Activated CD4-positive, alpha-beta memory T cell treated with anti-CD3 and anti-CD28 coated beads for 36 hours (primary cell): ENCODE measurements around the gene KRTAP24-1. TPM values are rescaled to one million over a fixed set of nuclear protein-coding genes. Genes with fewer than 3 reads are reported as not detected.

Experiments
- CTCF ChIA-PET: fragments of 350-600 bp; sonication (Branson Sonifier 250); formaldehyde crosslinking; loops from one replicate; lab custom pipeline; 2021; ENCODE audit warnings: antibody characterized with exemption, inconsistent platforms; lab: Charles Lee
- POLR2A ChIA-PET: fragments of 350-600 bp; sonication (Branson Sonifier 250); formaldehyde crosslinking; loops from one replicate; lab custom pipeline; 2021; ENCODE audit warnings: antibody characterized with exemption; lab: Charles Lee
- DNase-seq: peaks from one replicate; pipeline ENCODE4 v3.0.0-alpha.2; 2020
- H3K27ac Mint-ChIP-seq: one replicate; pipeline ENCODE4 v1.8.0; 2021; ENCODE audit warnings: mixed read lengths
- H3K27me3 Mint-ChIP-seq: one replicate; pipeline ENCODE4 v1.8.0; 2021; ENCODE audit warnings: mixed read lengths
- H3K36me3 Mint-ChIP-seq: one replicate; pipeline ENCODE4 v1.8.0; 2021; ENCODE audit warnings: mixed read lengths
- H3K4me1 Mint-ChIP-seq: one replicate; pipeline ENCODE4 v1.8.0; 2021; ENCODE audit warnings: low read depth, mixed read lengths
- H3K4me3 Mint-ChIP-seq: one replicate; pipeline ENCODE4 v1.8.0; 2021; ENCODE audit warnings: mild to moderate bottlenecking, mixed read lengths
- H3K9me3 Mint-ChIP-seq: one replicate; pipeline ENCODE4 v1.8.0; 2021; ENCODE audit warnings: mixed read lengths
- intact Hi-C: fragments of 100-400 bp; cut with micrococcal nuclease; formaldehyde crosslinking; loops from one replicate; pipeline ENCODE4 v1.15.1; 2023
- total RNA-seq, 2 experiments: library from RNA; stranded (reverse); gene quantifications; one replicate each; pipeline ENCODE4 v1.2.3, GENCODE V29; 2021

The KRTAP24-1 gene
- total RNA-seq, 2 experiments from 2014 or later: not detected

DNA sequence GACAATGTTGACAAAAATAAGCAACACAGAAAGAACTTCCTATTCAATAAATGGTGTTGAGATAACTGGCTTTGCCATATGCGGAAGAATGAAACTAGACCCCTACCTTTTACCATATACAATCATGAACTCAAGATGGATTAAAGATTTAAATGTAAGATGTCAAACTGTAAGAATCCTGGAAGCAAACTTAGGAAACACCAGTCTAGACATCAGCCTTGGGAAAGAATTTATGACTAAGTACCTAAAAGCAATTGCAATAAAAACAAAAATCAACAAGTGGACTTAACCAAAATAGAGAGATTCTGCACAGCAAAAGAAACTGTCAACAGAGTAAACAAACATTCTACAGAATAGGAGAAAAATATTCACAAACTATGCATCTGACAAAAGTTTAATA lies 50.7 kb downstream of the KRTAP24-1 start:
- intact Hi-C loops: no loop called here
- no peak for DNase-seq
- Mint-ChIP-seq H3K4me1 (no peaks in the 10 kb centered on the region), H3K9me3 (no peaks in the 10 kb centered on the region), H3K36me3 (no peaks in the 10 kb centered on the region), H3K27ac (no peak overlapping the region), H3K4me3 (no peak overlapping the region), H3K27me3 (no peaks in the 10 kb centered on the region)
- ChIA-PET POLR2A (no interaction called here), CTCF (no interaction called here)

Other genes with a start within 250 kb of the KRTAP24-1 start
- not detected for gene CLDN17, start 116.1 kb downstream of the KRTAP24-1 start, total RNA-seq
- gene CLDN8, start 66.9 kb downstream of the KRTAP24-1 start, total RNA-seq: not detected
- gene KRTAP25-1, start 6.6 kb upstream of the KRTAP24-1 start, total RNA-seq: not detected
- not detected for gene KRTAP26-1, start 37.4 kb upstream of the KRTAP24-1 start, total RNA-seq
- not detected for gene KRTAP27-1, start 54.7 kb upstream of the KRTAP24-1 start, total RNA-seq
- not detected for gene KRTAP23-1, start 65.7 kb upstream of the KRTAP24-1 start, total RNA-seq
- not detected for gene KRTAP13-2, start 89.3 kb upstream of the KRTAP24-1 start, total RNA-seq
- gene KRTAP13-1, start 113.1 kb upstream of the KRTAP24-1 start, total RNA-seq: not detected
- gene KRTAP13-3, start 143.0 kb upstream of the KRTAP24-1 start, total RNA-seq: not detected
- gene KRTAP13-4, start 147.3 kb upstream of the KRTAP24-1 start, total RNA-seq: not detected
- not detected for gene KRTAP15-1, start 157.3 kb upstream of the KRTAP24-1 start, total RNA-seq
- gene KRTAP19-1, start 197.4 kb upstream of the KRTAP24-1 start, total RNA-seq: not detected
- not detected for gene KRTAP19-2, start 204.5 kb upstream of the KRTAP24-1 start, total RNA-seq
- gene KRTAP19-3, start 209.1 kb upstream of the KRTAP24-1 start, total RNA-seq: not detected
- not detected for gene KRTAP19-4, start 214.2 kb upstream of the KRTAP24-1 start, total RNA-seq
- gene KRTAP19-5, start 219.2 kb upstream of the KRTAP24-1 start, total RNA-seq: not detected